HepG2 (cell line): ENCODE data around the gene TNFRSF1B. TPM values are rescaled to one million over a fixed set of nuclear protein-coding genes. Genes with fewer than 3 reads are reported as not detected.

ENCODE experiments used
- ATAC-seq: fragments of 200-7000 bp; cut with Tn5 transposase; 3 replicates; pipeline ENCODE4 v1.9.1; 2020; ENCODE audit warnings: mild to moderate bottlenecking, moderate library complexity
- BruUV-seq: library from RNA; stranded (reverse); fragments of 400-500 nt; replicated peaks from 2 replicates; lab custom pipeline; 2021; lab: Mats Ljungman, UMichigan
- CTCF ChIA-PET: fragments of 300-600 bp; formaldehyde crosslinking; extraction: SDS; loops from one replicate; lab custom pipeline; 2021; ENCODE audit warnings: low total read pairs, inconsistent platforms, low intra/inter-chr PET ratio; lab: Yijun Ruan, JAX
- POLR2A ChIA-PET: fragments of 350-600 bp; sonication (Branson Sonifier 250); formaldehyde crosslinking; loops from one replicate; lab custom pipeline; 2020; ENCODE audit warnings: antibody characterized with exemption, inconsistent platforms; lab: Yijun Ruan, JAX
- DNase-seq: peaks from one replicate; pipeline ENCODE4 v3.0.0-alpha.2; 2015; ENCODE audit warnings: low spot score
- FAIRE-seq: peaks from 3 replicates; lab custom pipeline; 2011; peaks lifted over from hg19 to GRCh38; lab: Jason Lieb, UNC
- H2AFZ ChIP-seq: one replicate; pipeline ENCODE4 v1.6.1; 2011; ENCODE audit warnings: low read length, inconsistent platforms
- H3K27ac ChIP-seq: fragments of 300-600 bp; 3 replicates; pipeline ENCODE4 v1.8.0; 2011; ENCODE audit warnings: mixed run types, mild to moderate bottlenecking, mixed read lengths, low read length, inconsistent platforms; ENCODE audit not compliant: insufficient read depth; ENCODE audit errors: extremely low read length
- H3K27me3 ChIP-seq, 2 experiments: fragments of 200-600 bp in 1 of 2; 2 replicates in 1 of 2; 3 replicates in 1 of 2; pipeline versions ENCODE4 v1.6.0 to v1.8.0; 2011; ENCODE audit warnings: low read length in 2 of 2, mild to moderate bottlenecking in 2 of 2, moderate library complexity in 2 of 2, inconsistent platforms in 1 of 2; ENCODE audit not compliant: insufficient read depth in 2 of 2, control insufficient read depth in 1 of 2
- H3K36me3 ChIP-seq, 2 experiments: fragments of 200-600 bp in 1 of 2; replicated peaks in 1 of 2; 2 replicates in 1 of 2; 3 replicates in 1 of 2; pipeline versions ENCODE4 v1.5.1 to v1.8.0; 2011; ENCODE audit warnings: low read length in 2 of 2, inconsistent platforms in 1 of 2; ENCODE audit not compliant: insufficient read depth in 2 of 2, control insufficient read depth in 1 of 2
- H3K4me1 ChIP-seq: 2 replicates; pipeline ENCODE4 v1.5.1; 2012; ENCODE audit warnings: low read length, inconsistent platforms; ENCODE audit not compliant: insufficient read depth
- H3K4me2 ChIP-seq: 2 replicates; pipeline ENCODE4 v1.6.0; 2011; ENCODE audit warnings: low read depth, low read length, inconsistent platforms
- H3K4me3 ChIP-seq, 3 experiments: fragments of 200-600 bp in 1 of 3; sonication (generic), shearing (Covaris generic) in 1 of 3; replicated peaks in 1 of 3; 2 replicates each; pipeline ENCODE4 v1.5.1; 2011 to 2016; ENCODE audit warnings: low read length in 3 of 3, inconsistent platforms in 2 of 3, low read depth in 2 of 3, mild to moderate bottlenecking in 2 of 3, control low read depth in 1 of 3, mixed read lengths in 1 of 3; ENCODE audit not compliant: insufficient read depth in 1 of 3
- H3K79me2 ChIP-seq: one replicate; pipeline ENCODE4 v1.6.1; 2011; ENCODE audit warnings: low read length, inconsistent platforms; ENCODE audit not compliant: insufficient read depth
- H3K9ac ChIP-seq: 2 replicates; pipeline ENCODE4 v1.6.0; 2011; ENCODE audit warnings: mild to moderate bottlenecking, low read depth, low read length, inconsistent platforms; ENCODE audit not compliant: insufficient read depth
- H3K9me3 ChIP-seq: 2 replicates; pipeline ENCODE4 v1.5.1; 2012; ENCODE audit warnings: mild to moderate bottlenecking, low read length
- H4K20me1 ChIP-seq: 2 replicates; pipeline ENCODE4 v1.6.0; 2011; ENCODE audit warnings: inconsistent platforms, mild to moderate bottlenecking, low read length, moderate library complexity; ENCODE audit not compliant: insufficient read depth
- KAT8 ChIP-seq: IDR thresholded peaks from 2 replicates; pipeline ENCODE4 v1.6.1; 2016; ENCODE audit warnings: missing genetic modification reagents, missing compliant biosample characterization
- SALL2 ChIP-seq: sonication (generic); formaldehyde crosslinking; IDR thresholded peaks from 2 replicates; pipeline ENCODE4 v1.8.1; 2023; ENCODE audit warnings: mild to moderate bottlenecking, missing genetic modification reagents, inconsistent platforms
- SIN3B ChIP-seq: fragments of 150-350 bp; IDR thresholded peaks from 2 replicates; pipeline ENCODE4 v1.6.1; 2014; ENCODE audit warnings: low read length
- SMARCE1 ChIP-seq: fragments of 450-650 bp; IDR thresholded peaks from 2 replicates; pipeline ENCODE4 v1.6.1; 2017; ENCODE audit warnings: borderline replicate concordance
- TRIM24 ChIP-seq: sonication (generic); formaldehyde crosslinking; IDR thresholded peaks from 2 replicates; pipeline ENCODE4 v1.8.0; 2022; ENCODE audit warnings: mild to moderate bottlenecking, missing genetic modification reagents
- ZNF10 ChIP-seq: sonication (generic); formaldehyde crosslinking; IDR thresholded peaks from 2 replicates; pipeline ENCODE4 v1.4.0; 2020; ENCODE audit warnings: mild to moderate bottlenecking, low read depth, missing genetic modification reagents, borderline replicate concordance
- ZNF431 ChIP-seq: sonication (generic); formaldehyde crosslinking; IDR thresholded peaks from 2 replicates; pipeline ENCODE4 v1.9.0; 2022; ENCODE audit warnings: missing genetic modification reagents, low read depth, mild to moderate bottlenecking, borderline replicate concordance
- ZNF777 ChIP-seq: sonication (generic); formaldehyde crosslinking; IDR thresholded peaks from 2 replicates; pipeline ENCODE4 v1.4.0; 2020; ENCODE audit warnings: missing genetic modification reagents
- WGBS: methylation state at CpG from one replicate; pipeline ENCODE4 v1.1.6; 2017; ENCODE audit warnings: low lambda C conversion rate; 5-methylcytosine and 5-hydroxymethylcytosine counted together
- in situ Hi-C: cut with HindIII; loops from 2 replicates; pipeline ENCODE4 v1.10.0; 2017; ENCODE audit warnings: low pct_unique_long_range_greater_than_20kb; ENCODE audit not compliant: extremely low pct_ligation_motif_present
- intact Hi-C: fragments of 100-400 bp; cut with micrococcal nuclease; formaldehyde crosslinking; loops from one replicate; pipeline ENCODE4 v1.10.0; 2022; ENCODE audit not compliant: unreplicated experiment
- polyA plus RNA-seq, 8 experiments: library from polyadenylated mRNA; depleted of rRNA in 3 of 8; stranded (reverse) in 7 of 8; unstranded in 1 of 8; fragments of >200 nt; fragmentation: Illumina TruSeq in 4 of 8; extraction: Trizol in 4 of 8; gene quantifications; 2 replicates each; pipeline versions ENCODE4 v1.2.1 to v1.2.3, GENCODE V29; 2011 to 2016; ENCODE audit warnings: low read depth in 4 of 8, missing spikeins in 1 of 8, mixed read lengths in 1 of 8; ENCODE audit not compliant: insufficient read depth in 1 of 8
- total RNA-seq, 5 experiments: library from RNA; depleted of rRNA; stranded (reverse); fragments of >200 nt; fragmentation: Illumina TruSeq; extraction: Trizol; gene quantifications; 2 replicates each; pipeline ENCODE4 v1.2.3, GENCODE V29; 2016; ENCODE audit warnings: low read depth in 1 of 5
- TF ChIP-seq, protein P1 (sequence below): sonication (generic); formaldehyde crosslinking; IDR thresholded peaks from 2 replicates; pipeline ENCODE4 v1.8.0; 2022; ENCODE audit warnings: missing genetic modification reagents, mild to moderate bottlenecking, inconsistent platforms, borderline replicate concordance
- TF ChIP-seq, protein P2 (sequence below): sonication (generic); formaldehyde crosslinking; IDR thresholded peaks from 2 replicates; pipeline ENCODE4 v1.4.0; 2020; ENCODE audit warnings: mild to moderate bottlenecking, missing genetic modification reagents
- TF ChIP-seq, protein P3 (sequence below): sonication (generic); formaldehyde crosslinking; IDR thresholded peaks from 2 replicates; pipeline ENCODE4 v1.4.0; 2020; ENCODE audit warnings: missing genetic modification reagents

TNFRSF1B gene
- total and polyA plus RNA-seq, 2 of the 13 experiments (the other 11 are each of a cell fraction or from before 2014, with no cell fraction given): 0.04 to 0.11 TPM

DNA sequence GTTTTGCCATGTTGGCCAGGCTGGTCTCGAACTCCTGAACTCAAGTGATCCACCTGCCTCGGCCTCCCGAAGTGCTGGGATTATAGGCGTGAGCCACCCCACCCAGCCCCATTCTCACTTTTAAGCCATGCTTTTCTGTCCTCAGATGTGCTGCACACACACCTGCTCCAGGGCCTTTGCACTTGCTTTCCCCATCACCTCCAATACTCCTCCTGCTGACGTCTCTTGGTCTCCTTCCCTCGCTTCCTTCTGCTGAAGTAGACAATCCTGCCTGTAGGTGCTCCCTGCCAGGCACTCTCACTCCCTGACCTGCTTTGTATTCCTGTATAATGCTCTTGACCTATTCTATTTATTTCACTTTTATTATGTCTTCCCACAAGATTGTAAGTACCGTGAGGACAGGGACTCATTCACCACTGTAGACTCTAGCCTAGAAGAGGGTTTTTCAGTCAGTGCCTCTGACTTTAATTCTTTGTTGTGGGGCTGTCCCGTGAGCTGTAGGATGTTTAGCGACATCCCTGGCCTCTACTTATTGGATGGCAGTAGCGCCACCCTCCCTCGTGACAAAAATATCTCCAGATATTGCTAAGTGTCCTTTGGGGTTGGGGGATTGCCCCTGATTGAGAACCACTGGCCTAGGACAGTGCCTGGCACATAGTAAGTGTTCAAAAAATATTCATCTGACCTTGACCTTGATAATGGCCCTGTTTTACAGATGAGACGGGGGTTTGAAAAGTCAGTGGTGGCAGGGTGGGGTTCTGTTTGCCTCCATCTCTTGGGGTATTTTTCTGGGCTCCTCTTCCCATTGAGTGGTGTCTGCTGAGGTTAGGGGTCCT, 4.6 kb downstream of the TNFRSF1B start:
- Histone ChIP-seq H3K4me1 (peaks cover 7% of the 10 kb centered on the region; the same call in 1 of the 2 replicates), H3K79me2 (no peaks in the 10 kb centered on the region), H3K36me3 (no peaks in the 10 kb centered on the region), H4K20me1 (no peaks in the 10 kb centered on the region), H3K9ac (no peak overlapping the region), H3K27me3 (peaks cover 2 to 24% of the 10 kb centered on the region in 2 experiments; a peak in 3 of 5 replicates), H3K4me3 (no peak overlapping the region), H3K4me2 (no peak overlapping the region), H3K9me3 (no peaks in the 10 kb centered on the region), H3K27ac (no peak overlapping the region), H2AFZ (no peak overlapping the region)
- TF ChIP-seq ZNF431 (CRISPR knock-in tag): no peak
- TF ChIP-seq, protein P1, sequence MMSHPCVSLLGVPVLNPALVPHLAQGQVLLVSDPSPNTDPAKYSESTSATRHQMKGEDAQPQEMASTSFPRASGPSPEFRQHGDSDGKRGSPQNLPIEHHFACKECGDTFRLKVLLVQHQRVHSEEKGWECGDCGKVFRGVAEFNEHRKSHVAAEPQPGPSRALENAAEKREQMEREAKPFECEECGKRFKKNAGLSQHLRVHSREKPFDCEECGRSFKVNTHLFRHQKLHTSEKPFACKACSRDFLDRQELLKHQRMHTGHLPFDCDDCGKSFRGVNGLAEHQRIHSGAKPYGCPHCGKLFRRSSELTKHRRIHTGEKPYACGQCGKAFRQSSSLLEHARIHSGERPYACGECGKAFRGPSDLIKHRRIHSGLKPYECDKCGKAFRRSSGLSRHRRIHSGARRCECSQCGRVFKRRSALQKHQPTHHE (CRISPR knock-in tag): no peak
- no peak for TF ChIP-seq TRIM24 (CRISPR knock-in tag)
- intact Hi-C loops (no loop called here), in situ Hi-C loops (no loop called here)
- no peak for FAIRE-seq
- no TSS peak for BruUV-seq
- POLR2A ChIA-PET: no interaction called here
- WGBS: 49% methylated on average over 12 of the region's 12 CpGs
- DNase-seq: no peak
- CTCF ChIA-PET: no interaction called here
- ATAC-seq: no peak

DNA sequence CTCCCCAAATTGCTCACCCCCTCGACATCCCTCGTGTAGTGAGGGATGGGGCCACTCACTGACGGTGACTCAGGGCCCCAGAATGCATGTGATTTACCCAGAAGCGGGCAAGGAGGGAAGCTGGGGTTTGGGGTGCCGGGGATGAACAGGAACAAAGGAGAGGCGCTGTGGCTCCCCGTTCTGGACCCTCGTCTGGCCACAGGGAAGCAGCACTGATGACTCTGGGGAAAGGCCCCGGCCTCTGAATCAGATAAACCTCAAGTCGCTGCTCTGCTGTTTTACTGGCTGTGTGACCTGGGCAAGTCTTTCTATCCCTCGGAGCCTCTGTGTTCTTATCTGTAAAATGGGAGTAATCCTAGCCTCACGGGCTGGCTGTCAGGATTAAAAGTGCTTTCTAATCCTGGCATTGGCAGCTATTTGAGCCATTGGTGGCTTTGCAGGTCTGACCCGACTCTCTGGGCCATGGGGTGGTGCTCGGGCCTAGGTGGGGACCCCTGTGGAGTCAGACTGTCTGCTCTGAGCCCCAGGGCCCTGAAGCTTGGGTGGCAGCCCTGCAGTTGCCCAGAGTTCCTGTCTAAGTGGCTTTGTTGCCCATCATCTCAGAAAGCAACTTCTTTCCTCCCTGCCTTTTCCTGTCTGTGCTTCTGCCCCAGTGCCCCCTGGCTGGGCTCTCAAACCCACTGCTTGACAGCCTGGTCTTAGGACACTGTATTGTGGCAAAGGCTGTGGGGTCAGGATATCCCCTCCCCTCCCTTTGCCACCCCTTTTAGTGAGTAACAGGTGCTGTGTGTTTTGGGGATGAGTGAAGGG, 5.5 kb downstream of the TNFRSF1B start:
- H4K20me1 ChIP-seq: no peaks in the 10 kb centered on the region
- WGBS: 16% methylated on average over 7 of the region's 14 CpGs
- no peak overlapping the region for H3K9ac ChIP-seq
- H3K9me3 ChIP-seq: no peaks in the 10 kb centered on the region
- H3K4me3 ChIP-seq: no peak overlapping the region
- no peaks in the 10 kb centered on the region for H3K79me2 ChIP-seq
- POLR2A ChIA-PET: no interaction called here
- no peak overlapping the region for H3K4me2 ChIP-seq
- no TSS peak for BruUV-seq
- H3K27ac ChIP-seq: no peak overlapping the region
- ATAC-seq (no peak), FAIRE-seq (no peak), DNase-seq (no peak)
- no peaks in the 10 kb centered on the region for H3K36me3 ChIP-seq
- no peak overlapping the region for H2AFZ ChIP-seq
- intact Hi-C loops: no loop called here
- in situ Hi-C loops: no loop called here
- CTCF ChIA-PET: no interaction called here
- peaks cover 2 to 25% of the 10 kb centered on the region in 2 experiments; a peak in 3 of 5 replicates for H3K27me3 ChIP-seq
- peaks cover 7% of the 10 kb centered on the region; the same call in 1 of the 2 replicates for H3K4me1 ChIP-seq
- TF ChIP-seq, protein P2, sequence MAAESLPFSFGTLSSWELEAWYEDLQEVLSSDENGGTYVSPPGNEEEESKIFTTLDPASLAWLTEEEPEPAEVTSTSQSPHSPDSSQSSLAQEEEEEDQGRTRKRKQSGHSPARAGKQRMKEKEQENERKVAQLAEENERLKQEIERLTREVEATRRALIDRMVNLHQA (CRISPR knock-in tag): no peak
- TF ChIP-seq SMARCE1 (no peak), ZNF10 (CRISPR knock-in tag) (no peak), SALL2 (CRISPR knock-in tag) (no peak), SIN3B (no peak), KAT8 (CRISPR knock-in tag) (no peak), ZNF777 (CRISPR knock-in tag) (no peak)
- TF ChIP-seq, protein P3, sequence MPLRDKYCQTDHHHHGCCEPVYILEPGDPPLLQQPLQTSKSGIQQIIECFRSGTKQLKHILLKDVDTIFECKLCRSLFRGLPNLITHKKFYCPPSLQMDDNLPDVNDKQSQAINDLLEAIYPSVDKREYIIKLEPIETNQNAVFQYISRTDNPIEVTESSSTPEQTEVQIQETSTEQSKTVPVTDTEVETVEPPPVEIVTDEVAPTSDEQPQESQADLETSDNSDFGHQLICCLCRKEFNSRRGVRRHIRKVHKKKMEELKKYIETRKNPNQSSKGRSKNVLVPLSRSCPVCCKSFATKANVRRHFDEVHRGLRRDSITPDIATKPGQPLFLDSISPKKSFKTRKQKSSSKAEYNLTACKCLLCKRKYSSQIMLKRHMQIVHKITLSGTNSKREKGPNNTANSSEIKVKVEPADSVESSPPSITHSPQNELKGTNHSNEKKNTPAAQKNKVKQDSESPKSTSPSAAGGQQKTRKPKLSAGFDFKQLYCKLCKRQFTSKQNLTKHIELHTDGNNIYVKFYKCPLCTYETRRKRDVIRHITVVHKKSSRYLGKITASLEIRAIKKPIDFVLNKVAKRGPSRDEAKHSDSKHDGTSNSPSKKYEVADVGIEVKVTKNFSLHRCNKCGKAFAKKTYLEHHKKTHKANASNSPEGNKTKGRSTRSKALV (CRISPR knock-in tag): no peak
